Activated CD4-positive, CD25-positive, alpha-beta regulatory T cell treated with anti-CD3 and anti-CD28 coated beads, Interleukin-2, amount 50 U/mL, for 72 hours (primary cell): ENCODE measurements around the gene GPR62.
"Not testable (repeated sequence)": the region's sequence is repeated elsewhere in the genome, so short reads cannot be mapped to it uniquely, and the experiment has no call there.

Experiments used
- DNase-seq: peaks from one replicate; pipeline ENCODE4 v3.0.0; 2021

GPR62 gene

DNA sequence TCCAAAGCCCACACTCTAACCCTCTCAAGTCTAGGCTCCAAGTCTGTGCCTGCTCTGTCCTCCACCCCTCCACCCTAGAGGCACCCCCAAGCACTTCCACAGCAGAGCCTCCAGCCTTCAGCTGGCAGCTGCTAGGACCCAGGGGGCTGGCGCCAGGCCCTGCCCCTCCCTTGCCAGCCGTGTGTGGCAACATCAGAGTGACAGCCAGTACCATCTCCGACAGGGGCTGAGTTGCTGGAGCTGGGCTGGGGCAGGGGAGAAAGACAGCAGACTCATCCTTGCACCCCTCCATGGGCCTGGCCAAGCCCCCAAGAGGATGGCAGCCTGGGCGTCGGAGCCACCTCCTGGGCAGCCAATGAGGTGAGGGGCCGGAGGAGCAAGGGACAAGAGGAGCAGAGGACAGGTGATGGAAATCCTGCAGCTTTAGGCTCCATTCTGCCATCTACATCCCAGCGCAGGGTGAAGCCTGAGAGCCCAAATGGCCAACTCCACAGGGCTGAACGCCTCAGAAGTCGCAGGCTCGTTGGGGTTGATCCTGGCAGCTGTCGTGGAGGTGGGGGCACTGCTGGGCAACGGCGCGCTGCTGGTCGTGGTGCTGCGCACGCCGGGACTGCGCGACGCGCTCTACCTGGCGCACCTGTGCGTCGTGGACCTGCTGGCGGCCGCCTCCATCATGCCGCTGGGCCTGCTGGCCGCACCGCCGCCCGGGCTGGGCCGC lies at the start of gene GPR62:
Gene GPR62, plus strand, starts transcription at position 207 of the 718 bp plus-strand sequence. Its CDS starts 272 bp downstream, at position 479.
- DNase-seq = no peak

DNA sequence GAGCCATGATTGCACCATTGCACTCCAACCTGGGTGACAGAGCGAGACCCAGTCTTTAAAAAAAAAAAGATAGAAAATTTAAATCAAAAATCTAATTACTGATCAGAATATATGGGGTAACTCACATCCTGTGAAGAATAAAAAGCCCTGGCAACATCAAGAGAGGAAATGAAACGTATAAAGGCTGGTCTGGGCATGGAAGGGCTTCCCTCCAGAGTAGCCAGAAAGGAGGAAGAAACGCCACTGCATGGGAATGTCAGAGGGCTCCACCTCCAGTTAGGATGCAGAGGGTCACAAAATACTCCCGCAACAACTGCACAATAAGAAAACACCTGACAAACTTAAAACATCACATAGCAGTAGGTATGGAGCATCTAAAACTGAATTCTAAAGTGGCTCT lies 47.2 kb upstream of the GPR62 start:
- DNase-seq = no peak

DNA sequence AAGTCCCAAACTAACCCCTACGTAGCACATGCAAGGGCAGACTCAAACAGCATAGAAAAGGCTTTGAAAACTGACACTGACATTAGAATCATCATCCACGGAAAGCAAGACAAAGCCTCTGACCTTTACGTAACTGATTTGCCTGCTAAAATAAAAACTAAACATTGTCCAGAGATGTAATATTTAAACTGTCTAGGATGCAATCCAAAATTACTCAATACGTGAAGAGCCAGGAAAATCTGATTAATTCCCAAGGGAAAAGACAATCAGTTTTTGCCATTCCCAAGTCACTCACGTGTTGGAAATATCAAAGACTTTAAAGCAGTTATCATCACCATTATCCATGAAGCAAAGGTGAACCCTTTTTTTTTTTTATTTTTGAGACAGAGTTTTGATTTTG lies 38.8 kb upstream of the GPR62 start:
- DNase-seq = no peak

DNA sequence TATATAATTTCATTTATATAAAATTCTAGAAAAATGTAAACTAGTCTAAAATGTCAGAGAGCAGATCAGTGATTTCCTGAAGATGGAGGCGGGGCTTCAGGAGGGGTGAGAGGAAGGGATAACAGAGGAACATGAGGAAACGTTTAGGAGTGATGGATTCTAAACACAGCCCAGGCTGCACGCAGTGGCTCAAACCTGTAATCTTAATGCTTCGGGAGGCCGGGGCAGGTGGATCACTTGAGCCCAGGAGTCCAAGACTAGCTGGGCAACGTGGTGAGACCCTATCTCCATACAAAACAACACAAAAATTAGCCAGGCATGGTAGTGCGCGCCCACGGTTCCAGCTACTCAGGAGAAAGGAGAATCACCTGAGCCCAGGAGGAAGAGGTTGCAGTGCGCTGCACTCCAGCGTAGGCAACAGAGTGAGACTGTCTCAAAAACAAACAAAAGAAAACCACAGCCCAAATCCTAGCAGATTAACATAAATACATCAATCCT lies 34.1 kb upstream of the GPR62 start:
- no peak for DNase-seq

GRCh38 chr3:51927061-51927977 lies 27.9 kb upstream of the GPR62 start:
- DNase-seq = no peak

GRCh38 chr3:51928438-51928837 lies 26.7 kb upstream of the GPR62 start:
- no peak for DNase-seq

DNA sequence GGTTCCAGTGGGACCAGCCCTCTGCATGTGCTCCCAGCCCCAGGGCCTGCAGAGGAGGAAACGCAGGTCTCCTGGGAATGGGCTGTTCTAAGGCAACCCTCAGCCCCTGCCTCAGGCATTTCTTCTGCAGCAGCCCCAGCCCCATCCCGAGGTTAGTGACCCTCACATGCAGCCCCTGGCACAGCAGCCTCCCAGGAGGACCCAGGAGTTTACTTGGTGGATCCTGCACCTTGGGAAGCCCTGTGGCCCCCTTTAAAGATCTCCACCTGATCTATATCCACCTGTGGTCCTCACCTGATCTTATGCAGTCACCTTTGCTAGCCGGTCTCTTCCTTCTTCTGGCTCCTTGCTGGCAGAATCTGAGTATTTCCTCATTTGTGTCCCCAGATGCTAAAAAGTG lies 26.2 kb upstream of the GPR62 start:
- not testable (repeated sequence) for DNase-seq

DNA sequence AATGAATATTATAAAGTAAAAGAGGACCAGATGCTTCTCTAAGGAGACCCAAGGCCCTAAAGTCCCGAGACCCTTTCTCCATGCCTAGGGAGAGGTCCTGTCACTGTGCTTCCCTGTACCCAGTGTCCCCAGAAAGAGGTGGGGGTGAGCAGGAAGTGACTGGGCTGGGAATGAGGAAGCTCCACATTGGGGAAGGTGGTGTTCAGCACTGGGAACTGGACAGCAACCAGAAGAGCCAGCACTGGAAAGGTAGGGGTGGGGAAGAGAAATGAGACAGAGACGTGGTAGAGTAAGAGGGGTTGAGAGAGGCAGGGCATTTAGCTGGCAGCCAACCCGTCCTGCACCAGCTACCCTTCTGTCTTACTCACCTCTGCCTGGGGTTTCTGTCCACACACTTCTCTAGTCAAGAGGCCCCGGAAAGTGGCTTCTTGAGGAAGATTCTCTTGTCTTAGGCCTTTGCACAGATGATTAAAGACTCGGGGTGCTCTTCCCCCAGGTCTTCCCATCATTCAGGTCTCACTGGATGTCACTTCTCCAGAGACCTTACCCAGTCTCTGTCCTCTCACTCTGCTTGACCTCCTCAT lies 25.7 kb upstream of the GPR62 start:
- no peak for DNase-seq

GRCh38 chr3:51930439-51930838 lies 24.7 kb upstream of the GPR62 start:
- DNase-seq = no peak

DNA sequence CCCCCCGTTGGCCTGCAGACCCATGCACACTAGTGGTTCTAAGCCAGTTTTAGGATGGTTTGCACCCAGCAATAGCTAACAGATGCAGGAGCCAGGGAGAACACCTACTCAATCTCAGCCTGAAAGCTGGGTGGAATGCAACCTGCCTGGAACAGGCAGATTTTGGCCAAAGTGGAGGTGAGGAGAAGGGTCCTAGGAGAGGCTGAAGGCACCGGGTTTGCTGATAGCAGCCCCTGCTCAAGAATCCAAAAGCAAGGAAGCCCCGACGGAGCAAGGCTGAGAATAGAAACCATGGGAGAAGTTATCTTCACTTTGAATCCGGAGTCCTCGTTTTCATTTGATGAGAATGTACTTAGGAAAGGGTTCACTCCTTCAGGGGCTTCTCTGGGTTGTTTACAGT lies 23.4 kb upstream of the GPR62 start:
- DNase-seq = no peak

GRCh38 chr3:51932471-51933370 lies 22.5 kb upstream of the GPR62 start:
- no peak for DNase-seq

DNA sequence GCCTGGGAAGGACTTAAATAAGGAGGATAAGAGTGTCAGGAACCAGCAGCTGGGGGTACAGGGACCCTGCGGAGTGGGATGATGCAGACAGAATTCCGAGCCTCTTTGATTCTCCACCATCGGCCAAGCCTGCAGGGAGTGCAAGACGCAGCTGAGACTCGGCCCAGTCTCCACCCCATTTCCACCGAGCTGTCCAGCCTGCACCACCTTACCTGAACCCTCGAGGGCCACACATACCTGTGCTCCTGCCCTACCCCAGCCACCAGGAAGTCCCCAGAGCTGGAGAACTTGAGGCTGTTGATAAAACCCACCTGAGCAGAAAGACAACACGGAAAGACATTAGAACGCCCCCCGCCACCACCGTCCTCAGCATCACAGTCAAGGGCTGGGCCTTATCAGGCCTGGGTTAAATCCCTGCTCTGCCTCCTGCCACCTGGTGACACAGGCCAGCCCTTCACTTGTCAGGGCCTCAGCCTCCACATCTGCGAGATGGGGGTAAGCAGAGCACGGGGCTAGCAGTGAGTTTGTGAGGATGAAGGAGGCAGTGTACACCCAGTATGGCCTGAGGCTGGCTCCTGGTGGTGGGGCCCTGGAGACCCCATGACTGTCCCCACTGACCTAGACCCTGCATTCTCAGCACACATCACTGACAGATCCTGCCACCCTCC lies 21.6 kb upstream of the GPR62 start:
- DNase-seq = no peak

DNA sequence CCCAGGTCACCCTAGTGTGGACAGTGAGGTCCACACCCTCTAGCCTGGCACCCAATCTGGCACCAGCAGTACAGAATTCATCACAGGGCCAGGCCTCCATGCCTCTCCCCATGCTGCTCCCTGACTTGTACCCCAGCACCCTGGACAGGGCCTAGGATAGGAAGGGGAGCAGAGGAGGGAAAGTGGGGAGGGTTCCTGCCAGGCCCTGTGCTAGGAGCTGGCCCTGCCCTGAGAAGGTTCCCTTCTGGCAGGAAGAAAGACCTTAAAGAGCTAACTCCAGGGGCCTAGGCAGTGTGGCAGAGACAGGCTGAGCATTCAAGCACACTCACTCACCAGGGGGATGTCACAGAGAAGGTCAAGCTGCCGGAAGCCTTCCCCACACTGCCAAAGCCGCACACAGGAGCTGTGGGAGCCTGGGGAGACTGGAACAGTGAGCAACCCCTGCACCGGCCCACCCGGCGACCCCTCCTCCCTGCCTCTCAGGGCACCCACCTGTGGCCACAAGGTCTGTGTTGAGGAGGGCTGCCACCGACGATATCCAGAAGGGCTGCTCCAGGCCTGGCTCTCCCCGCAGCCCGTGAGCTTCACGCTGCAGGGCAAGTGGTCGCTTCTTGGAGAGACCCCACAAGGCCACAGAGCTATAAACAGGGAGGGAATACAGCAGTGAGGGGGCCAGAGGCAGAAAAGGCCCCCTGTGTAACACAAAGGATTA lies 20.9 kb upstream of the GPR62 start:
- DNase-seq = no peak

DNA sequence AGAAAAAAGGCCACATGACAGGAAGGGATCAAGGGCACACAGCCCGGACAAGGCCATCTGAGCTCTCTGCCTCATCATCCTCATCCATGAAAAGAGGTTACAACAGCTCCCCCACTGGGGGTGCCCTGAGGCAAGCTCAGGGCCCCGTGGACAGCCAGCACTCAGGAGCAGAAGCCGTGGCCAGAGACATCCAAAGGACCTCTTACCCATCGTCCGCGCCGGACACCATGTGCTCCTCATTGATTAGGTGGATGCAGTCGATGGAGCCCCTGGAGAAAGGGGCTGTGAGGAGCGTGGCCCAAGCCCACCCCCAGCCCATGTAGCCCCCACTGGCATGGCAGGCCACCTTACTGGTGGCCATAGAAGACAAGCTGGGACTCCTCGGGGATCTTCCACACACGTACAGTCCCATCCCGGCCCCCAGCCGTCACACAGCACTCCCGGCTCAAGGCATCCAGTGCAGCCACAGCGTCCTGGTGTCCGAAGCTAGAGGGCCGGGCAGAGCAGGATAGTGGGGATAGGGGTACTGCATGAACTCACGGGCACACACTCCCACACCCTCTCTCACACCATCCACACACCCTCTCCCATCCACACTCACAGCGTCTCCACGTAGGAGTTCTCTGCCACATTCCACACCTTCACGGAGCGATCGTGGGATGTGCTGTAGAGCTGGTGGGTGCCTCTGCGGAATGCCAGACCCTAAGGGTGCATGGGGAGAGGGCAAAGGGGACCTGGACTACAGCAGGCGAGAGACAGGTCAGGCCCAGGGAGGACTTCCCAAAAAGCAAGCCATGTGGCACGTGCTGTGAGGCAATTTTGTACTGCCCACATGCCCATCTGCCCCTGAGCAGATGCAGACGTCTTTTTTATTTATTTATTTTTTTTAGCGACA lies 19.9 kb upstream of the GPR62 start:
- no peak for DNase-seq

DNA sequence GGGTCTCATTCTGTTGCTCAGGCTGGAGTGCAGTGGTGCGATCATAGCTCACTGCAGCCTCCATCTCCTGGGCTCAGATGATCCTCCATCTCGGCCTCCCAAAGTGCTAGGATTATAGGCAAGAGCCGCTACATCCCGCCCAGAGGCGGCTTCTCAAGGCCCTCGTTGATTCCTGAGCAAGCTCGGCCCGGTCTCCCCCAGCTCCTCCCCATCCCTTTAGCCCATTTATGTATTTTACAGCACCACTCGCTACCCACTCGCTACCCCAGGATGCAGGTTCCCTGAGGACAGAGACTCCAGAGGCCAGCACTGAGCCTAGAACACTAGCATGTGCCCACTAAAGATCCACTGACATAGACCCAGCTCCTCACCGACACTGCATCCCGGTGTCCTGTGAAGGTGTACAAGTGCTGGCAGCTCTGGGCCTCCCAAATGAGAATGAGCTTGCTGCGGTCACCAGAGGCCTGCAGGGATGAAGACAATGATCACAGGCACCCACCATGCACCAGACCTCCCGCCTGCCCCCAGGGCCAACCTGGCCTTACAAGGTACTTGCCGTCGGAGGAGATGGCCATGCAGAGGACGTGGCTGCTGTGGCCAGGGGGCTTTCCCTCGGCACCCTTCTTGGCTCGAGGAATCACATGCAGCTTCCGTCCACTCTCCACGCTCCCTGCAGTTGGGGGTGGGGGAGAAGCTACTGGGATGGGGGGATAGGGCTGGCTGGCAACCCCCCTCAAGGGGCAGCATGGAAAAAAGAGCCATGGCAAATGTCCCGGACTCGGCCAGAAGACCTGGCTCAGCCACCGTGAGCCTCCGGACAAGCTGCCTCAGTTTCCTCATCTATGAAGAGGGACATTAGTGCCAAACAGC lies 19.1 kb upstream of the GPR62 start:
- no peak for DNase-seq

- no peak for DNase-seq
Observed at GRCh38 chr3:51937014-51937413, 18.2 kb upstream of the GPR62 start.

GRCh38 chr3:51937611-51938450 lies 17.4 kb upstream of the GPR62 start:
- DNase-seq = no peak

DNA sequence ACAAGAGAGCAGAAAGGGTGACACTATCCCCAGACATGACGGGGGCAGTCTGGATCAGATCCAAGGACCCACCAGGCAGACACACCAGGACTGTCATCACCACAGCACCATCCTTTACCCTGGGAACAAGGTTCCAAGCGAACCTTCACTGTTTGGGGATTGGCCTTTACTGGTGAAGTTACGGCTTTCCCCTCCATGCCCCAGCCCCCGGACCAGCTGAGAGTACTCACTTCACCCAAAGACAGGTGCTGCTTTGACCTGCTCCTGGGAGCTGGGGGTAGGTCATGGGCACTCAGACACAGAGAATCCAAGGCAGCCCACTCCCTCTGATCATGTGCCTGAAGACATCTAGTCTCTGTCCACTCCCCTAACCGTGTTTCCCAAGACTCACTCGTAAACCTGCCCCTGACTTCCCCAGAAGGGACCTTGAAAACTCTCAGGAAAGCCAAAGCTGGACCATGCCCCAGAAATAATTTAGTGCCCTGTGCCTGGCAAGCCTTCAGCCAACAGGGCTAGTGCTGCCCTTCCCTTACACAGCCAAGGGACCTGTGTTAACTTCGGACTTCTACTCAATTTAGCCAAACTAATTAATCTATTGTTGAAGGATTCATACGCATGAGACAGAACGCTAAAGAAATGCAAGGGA lies 16.3 kb upstream of the GPR62 start:
- no peak for DNase-seq
